Nucleus accumbens (tissue), 56 donors: ENCODE measurements around the gene ENTPD5.
"Not testable (repeated sequence)": the region's sequence is repeated elsewhere in the genome, so short reads cannot be mapped to it uniquely, and the experiment has no call there.

Experiments
- DNase-seq, 56 donors: peaks; one replicate each; lab custom pipeline; 2025; lab: John Stamatoyannopoulos, UW

Gene ENTPD5

DNA sequence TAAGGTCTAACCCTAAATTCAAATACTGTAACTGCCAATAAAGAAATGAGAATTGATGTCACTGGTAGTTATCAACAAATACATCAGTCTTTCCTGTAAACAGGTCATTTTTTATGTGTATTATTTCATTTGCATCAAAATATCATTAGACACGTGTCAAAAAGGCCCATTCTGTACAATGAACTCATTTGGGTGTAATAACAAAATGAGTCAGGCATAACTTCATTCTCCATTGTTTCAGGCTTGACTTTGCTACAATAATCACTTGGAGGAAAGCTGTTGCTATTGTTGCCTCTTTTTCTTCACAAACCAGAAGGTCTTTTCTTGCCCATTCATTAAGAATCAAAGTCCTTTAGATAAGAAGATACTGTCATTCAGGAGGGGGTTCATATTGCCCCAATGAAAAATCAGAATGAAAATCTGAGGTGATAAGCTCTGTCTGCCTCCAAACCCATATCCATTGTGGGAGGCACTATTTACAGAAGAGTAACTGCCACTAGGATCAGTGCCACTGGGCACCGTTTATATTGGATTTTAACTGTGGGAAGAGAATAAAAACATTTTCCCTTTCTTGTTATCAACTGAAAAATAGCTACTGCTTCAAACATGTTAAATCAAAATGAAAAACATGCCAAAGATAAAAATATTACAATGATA, 10.1 kb downstream of the ENTPD5 start:
- no peak for DNase-seq

DNA sequence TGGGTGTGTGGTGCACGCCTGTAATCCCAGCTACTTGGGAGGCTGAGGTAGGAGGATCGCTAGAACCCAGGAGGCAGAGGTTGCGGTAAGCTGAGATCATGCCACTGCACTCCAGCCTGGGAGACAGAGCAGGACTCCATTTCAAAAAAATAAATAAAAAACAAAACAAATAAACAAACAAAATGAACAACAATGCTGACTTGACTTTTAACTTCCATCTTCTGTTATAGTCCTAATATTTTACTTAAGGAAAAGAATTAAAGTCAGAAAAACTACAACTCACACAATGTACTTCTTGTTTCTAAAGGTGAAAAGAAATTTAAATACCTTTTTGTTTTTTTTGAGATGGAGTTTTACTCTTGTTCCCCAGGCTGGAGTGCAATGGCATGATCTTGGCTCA, 13.4 kb downstream of the ENTPD5 start:
- not testable (repeated sequence) for DNase-seq

DNA sequence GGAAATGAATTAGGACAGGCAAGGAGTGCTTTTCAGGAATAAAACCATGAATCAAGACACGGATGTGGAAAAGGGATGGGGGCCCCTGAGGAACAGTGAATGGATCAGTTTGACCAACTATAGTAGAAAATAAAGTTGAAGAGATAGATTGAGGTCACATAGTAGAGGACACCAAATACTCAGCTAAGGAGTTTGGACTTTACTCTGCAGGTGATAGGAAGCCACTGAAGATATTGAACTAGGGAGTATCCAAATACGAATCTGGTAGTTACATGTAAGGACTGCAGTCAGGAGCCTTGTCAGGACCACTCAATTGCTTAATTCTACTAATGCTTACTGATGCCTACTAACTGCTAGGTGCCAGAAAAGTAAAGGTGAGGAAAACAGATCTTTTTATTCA, 20.4 kb downstream of the ENTPD5 start:
- no peak for DNase-seq

DNA sequence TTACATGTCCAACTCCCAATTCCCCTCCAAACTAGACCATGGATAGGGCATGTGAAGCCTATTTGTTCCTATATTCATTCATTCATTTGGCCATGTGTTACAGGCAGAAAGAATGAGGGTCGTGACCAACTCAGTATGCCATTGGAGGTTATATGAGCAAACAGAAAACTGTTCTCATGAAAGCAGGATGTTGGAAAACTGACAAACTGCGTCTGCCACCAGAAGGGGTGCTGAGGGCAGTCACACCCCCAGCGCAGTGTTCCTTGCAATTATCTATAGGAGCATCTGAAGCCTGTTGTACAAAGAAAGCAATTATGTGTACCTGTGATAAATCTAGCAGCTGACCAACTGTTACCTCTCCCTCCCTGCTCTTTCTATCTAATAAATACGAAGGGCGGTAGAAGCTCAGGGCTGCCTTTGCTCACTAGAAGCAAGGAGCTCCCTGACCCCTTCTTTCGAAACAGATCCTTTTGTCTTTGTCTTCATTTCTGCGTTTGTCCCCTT, 21.1 kb downstream of the ENTPD5 start:
- no peak for DNase-seq

DNA sequence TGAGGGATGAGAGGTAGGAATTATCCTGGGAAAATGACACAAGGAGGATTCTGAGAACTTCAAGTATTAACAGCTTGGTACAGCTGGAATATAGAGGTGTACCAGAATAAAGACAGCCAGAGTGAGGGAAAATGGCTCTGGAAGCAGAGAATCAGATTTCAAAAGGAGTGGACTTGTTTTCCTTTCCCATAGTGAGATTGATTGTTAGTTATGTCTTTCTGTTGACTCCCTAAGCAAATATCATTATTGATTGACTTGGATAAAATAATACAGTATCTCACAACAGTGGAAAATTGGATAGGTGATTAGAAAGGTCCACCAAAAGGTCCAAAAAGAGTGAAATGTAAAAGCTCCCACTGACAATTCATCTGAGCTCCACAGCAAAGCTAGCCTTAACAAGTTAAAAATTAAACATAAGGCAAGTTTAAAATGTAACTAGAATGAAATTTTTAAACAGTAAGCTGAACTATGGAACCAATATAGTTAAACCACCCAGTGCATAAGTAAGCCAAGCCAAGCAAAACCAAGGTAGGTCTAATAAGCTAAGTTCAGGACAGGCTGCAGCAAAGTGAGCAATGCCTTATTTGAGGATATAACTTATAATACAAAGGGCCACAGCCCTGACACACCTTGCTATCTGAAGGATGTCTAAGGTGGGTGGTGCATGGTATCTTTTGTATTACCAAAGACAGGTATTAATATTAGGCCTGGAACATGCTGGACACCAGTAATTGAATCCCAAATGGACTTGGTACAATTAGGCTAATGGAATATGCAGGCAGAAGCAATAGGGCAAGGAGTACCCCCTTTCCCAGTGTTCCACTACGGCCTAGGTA, 21.8 kb downstream of the ENTPD5 start:
- no peak for DNase-seq

DNA sequence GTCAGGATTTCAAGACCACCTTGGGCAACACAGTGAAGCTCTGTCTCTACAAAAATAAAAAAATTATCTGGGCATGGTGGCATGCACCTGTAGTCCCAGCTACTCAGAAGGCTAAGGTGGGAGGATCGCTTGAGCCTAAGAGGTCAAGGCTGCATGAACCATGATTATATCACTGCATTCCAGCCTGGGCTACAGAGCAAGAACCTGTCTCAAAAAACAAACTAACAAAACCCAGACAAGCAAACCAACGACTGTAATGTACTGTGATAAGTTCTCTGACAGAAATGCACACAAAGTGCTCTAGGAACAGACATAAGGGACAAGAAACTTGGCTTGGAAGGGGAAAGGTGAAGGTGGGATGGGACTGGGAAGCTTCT, 22.4 kb downstream of the ENTPD5 start:
- DNase-seq: no peak

DNA sequence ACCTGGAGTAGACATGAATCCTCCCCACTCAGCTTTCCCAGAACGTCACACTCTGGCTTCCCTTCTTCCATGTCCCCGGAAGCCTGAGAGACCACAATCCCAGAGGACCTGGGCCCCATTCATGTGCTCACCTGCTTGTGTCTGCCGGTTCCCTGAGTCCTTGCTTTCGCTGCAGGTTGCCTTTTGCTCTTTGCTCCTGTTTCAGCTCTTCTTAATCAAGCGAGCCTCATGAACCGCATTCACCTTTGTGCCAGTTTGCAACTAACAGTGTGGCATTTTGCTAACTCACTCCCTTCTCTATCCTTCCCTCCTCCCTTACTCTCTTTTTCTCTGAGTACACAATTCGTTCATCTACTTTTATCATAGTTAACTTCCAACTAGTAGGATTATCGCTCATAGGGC, 23.1 kb downstream of the ENTPD5 start:
- DNase-seq: no peak

DNA sequence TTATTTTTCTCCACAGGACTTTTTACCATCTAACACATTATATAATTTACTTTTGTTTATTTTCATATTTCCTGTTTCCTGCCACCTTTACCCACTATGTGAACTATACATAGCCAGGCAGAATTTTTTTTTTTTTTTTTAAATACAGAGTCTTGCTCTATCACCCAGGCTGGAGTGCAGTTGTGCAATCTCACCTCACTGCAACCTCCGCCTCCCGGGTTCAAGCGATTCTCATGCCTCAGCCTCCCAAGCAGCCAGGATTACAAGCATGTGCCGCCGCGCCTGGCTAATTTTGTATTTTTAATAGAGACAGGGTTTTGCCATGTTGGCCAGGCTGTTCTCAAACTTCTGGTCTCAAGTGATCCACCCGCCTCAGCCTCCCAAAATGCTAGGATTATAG, 24.2 kb downstream of the ENTPD5 start:
- DNase-seq: not testable (repeated sequence)

DNA sequence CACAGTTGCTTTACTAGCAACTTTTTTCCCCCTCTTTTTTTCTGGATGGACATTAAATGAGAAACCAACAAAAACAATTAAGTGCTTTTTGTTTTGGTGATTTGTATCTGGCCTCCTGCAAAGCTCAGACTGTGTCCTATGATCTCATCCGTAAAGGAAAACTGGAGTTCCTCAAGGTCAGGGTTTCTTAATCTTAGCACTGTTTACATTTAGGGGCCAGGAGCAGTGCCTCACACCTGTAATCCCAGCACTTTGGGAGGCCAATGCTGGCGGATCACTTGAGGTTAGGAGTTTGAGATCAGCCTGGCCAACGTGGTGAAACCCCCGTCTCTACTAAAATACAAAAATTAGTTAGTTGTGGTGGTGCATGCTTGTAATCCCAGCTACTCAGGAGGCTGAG, 28.0 kb downstream of the ENTPD5 start:
- no peak for DNase-seq

DNA sequence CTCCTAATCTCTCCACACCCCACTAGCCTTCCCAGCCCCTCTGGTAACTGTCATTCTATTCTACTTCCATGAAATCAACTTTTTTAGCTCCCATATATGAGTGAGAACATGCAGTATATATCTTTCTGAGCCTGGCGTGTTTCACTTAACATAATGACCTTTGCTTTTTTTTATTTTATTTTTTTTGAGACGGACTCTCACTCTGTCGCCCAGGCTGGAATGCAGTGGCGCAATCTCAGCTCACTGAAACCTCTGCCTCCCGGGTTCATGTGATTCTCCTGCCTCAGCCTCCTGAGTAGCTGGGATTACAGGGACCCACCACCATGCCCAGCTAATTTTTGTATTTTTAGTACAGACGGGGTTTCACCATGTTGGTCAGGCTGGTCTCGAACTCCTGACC, 30.4 kb downstream of the ENTPD5 start:
- DNase-seq: not testable (repeated sequence)

DNA sequence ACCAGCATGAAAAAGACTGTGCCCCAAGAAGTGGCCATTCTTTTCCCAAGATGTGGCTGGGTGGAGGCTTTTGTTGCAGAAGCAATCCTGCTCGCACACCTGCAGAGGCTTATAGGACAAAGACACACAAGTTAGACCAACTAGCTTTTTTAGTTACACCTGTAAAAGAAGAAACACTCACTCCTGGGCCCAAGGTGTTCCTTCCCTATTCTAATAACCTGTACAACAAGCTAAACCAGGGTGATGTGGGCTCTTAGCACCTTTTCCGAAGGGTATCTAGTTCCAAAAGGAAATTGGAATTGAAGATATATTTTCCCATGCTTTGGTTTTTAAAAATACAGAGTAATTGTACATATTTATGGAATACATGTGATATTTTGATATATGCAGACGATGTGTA, 31.0 kb downstream of the ENTPD5 start:
- DNase-seq: no peak

DNA sequence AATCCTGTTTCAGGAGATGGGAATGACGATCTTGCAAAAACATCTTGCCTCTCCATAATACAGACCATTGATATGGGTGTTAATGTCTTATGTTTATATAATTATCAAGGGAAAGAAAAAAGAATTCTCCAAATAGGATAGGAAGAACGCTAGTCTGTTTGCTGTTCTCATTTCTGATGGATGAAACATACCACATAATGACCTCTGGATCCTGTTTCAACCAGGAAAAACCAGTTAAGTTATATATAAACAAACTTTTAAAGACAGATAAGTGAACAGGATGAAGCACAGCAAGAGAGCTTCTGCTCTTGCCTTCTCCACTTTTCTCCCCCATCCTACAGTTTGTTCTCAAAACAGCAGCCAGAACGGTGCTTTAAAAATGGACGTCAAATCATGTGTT, 41.2 kb downstream of the ENTPD5 start:
- no peak for DNase-seq

DNA sequence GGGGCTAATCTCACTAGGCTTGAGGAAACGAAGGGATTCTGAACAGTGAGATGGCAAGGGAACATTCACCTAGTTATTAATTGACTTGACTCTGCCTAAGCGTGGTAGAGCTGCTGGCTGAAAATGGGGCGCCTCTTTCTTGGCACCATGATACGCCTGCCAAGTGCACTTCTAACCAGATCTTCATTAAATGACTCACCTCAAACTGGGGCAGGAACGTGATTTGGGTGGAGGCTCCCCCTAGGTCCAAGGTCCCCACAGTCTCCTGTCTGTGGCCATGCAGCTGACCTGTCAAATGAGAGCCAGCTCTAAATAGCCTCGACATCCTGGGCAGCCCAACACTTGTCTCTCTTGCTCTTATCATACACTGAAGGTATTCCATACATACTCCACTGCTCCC, 43.0 kb downstream of the ENTPD5 start:
- DNase-seq: no peak

DNA sequence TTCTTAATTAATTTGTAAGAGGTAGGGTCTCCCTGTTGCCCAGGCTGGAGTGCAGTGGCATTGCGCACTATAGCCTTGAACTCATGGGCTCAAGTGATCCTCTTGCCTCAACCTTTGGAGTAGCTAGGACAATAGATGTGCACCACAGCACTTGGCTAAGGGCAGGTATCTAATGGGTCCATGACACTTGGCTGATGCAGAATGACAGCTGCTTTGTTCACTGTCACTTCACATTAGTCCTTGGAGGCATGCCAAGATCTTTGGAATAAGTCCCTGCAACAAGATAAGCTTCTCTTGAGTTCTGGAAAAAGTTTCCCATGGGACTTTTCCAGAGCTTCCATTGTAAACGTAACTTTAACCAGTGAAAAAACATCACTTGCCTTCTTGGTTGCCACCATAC, 45.6 kb downstream of the ENTPD5 start:
- DNase-seq: no peak

DNA sequence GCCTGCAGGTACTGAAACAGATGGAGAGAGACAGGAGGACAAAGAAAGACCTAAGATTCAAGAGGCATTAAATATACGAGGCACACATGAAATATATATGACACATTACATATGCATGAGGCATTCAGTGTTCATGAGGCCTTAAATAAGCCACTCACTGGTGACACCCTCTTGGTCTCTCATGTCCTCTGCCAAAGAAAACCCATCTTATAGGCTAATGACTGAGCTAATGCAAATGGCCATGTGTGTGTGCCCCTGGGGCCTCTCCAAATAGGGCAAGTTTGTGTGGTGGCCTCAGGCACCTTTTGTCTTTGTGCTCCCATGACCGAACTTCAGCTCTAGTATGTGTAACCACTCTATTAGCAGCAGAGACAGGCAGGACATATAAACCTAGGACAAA, 50.2 kb downstream of the ENTPD5 start:
- DNase-seq: no peak

DNA sequence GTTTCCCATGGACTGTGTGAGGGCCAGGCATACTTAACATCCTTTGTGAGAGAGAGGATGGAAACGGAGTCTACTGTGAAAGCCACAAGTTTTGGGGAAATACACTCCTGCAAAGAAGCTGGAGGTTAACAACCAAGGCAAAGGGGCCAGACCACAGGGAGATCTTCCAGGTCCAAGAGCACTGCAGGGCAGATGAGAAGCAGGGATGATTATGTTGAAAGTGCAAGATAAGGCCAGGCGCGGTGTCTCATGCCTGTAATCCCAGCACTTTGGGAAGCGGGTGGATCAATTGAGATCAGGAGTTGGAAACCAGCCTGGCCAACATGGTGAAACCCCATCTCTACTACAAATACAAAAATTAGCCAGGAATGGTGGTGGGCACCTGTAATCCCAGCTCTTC, 53.9 kb downstream of the ENTPD5 start:
- DNase-seq: no peak

DNA sequence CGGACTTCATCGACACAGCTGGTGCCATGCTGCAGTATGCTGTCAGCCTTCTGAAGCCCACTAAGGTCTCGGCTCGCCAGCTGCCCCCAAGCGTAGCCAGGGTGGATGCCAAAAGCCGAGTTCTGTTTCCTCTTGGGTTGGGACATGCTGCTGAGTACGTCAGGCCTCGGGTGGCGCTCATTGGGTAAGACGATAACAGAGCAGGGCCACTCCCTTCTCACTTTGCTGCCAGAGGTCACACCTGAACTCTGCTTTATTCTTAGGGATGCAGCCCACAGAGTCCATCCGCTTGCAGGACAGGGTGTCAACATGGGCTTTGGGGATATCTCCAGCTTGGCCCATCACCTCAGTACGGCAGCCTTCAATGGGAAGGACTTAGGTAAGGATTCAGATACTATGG, 57.9 kb downstream of the ENTPD5 start:
- DNase-seq: no peak

DNA sequence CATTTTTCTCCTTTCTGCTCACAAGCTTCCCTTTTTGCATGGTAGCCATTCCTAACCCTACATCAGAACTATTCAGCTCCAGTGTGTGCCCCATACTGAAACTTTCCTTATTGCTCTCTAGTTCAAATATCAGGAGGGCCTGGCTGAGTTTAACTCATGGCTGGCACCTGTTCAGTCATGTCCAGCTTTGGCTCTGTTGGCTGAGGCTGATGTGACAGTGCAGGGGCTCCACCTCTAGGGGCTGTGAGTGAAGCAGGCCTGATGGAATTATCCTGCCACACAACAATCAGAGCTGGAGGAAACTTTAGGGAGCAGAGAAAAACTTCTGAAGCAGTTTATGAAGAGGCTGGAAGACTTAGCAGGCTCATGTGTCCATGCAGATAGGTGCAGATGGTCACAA, 60.5 kb downstream of the ENTPD5 start:
- DNase-seq: no peak

DNA sequence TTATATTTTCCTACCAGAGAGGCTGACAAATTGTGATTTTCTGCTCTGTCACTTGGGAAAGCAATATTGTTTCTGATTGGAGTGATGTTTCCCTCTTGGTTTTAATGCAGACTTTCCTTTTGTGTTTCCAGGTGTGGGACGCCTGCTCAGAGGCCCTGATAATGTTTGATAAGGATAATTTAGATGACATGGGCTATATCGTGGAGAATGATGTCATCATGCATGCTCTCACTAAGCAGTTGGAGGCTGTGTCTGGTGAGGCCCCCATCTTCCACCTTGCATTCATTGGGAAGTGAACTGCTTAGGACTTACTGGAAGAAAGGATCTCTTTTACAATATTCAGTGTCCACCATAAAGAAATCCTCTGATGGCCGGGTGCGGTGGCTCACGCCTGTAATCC, 63.4 kb downstream of the ENTPD5 start:
- DNase-seq: no peak

DNA sequence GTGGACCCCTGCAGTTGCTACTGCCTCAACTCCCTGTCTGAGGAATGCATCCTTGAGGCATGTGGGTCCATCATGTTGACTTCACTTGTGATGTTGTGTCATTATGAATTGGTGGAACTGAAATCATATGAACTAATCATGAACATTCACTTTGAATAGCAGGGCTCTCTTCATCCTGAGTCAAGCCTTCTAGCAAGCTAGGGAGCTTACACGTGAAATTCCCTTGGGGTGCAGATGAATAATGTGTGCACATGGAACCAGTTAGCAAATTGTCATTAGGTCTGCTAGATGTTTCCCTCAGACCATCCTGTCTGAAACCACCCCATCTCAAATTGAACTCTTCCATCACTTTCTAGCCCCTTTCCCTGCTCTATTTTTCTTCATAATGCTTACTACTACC, 65.4 kb downstream of the ENTPD5 start:
- no peak for DNase-seq

DNA sequence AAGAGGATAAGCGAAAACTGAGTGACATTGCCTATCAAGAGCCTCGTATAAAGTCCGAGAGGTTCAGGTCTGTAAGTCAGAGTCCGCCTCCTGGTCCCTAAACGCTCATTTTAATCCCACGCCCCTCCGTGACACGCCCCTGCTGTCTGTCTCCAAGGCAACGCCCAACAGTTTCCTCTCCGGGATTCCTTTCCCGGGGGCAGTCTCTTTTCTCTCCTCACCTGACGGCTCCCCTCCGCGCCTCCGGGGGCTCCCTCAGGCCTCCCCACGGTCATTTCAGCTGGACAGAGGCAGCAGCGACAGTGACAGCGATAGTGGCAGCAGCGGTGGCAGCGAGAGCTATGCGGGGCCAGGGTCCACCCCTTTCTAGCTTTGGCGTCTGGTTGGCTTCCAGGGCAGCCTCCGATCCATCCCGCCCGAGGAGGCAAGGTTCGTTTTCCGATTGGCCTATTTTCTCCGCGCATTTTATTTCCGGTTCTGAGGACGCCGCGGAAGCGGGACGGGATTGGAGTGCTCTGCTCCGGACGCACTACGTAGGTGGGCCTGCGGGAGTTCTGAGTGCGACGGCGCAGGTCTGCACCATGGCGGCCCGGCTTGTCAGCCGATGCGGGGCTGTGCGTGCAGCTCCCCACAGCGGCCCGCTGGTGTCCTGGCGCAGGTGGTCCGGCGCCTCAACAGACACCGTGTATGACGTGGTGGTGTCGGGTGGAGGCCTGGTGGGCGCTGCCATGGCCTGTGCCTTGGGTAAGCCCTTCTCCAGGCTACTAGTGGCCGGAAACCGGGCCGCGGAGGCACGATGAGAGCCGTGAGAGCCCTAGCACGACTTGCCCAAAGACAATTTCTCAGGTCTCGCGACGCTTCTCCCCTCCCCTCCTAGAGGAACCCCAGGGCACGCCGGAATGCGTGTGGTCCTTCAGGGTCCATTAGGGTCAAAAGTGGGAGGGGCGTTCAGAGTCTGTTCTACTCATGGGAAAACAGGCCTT, 69.0 kb downstream of the ENTPD5 start, which contains the start of the genes COQ6 and FAM161B:
TSS of gene COQ6 (plus strand) at position 551 of the 983 bp plus-strand sequence. CDS start at position 582, 31 bp downstream.
TSS of gene FAM161B (minus strand) at position 343 of the 983 bp plus-strand sequence. CDS start at position 275, 68 bp downstream.
- DNase-seq: peak; percentile 70 to 98 (median 92)
